A549 (cell line): ENCODE measurements around the gene PAEP. TPM values are rescaled to one million over a fixed set of nuclear protein-coding genes. Genes with fewer than 3 reads are reported as not detected.

Experiments
- ATAC-seq, 2 experiments: fragments of 200-7000 bp in 1 of 2; fragments of >200 bp in 1 of 2; cut with Nextera tagmentation in 1 of 2; cut with Tn5 transposase in 1 of 2; 3 replicates each; pipeline versions ENCODE4 v1.8.0 to v1.9.1; 2018 to 2020; ENCODE audit warnings: mild to moderate bottlenecking in 1 of 2, moderate library complexity in 1 of 2
- CTCF ChIA-PET: fragments of 300-600 bp; sonication (Branson Sonifier 250); formaldehyde crosslinking; extraction: SDS; loops from one replicate; lab custom pipeline; 2021; ENCODE audit warnings: antibody characterized with exemption, inconsistent platforms; lab: Yijun Ruan, JAX
- POLR2A ChIA-PET: fragments of 350-600 bp; formaldehyde crosslinking; extraction: SDS; loops from one replicate; lab custom pipeline; 2021; ENCODE audit warnings: antibody characterized with exemption, inconsistent platforms; lab: Yijun Ruan, JAX
- DNase-seq, 2 experiments: peaks; one replicate each; pipeline versions ENCODE4 v3.0.0 to v3.0.0-alpha.2; 2011 to 2016; ENCODE audit warnings: low read depth in 1 of 2, low spot score in 1 of 2
- FAIRE-seq: peaks from 2 replicates; lab custom pipeline; 2011; peaks lifted over from hg19 to GRCh38; lab: Jason Lieb, UNC
- H3K27ac ChIP-seq, 2 experiments: fragments of >200 bp; sonication (Bioruptor Twin); formaldehyde crosslinking; 3 replicates each; pipeline ENCODE4 v1.5.1; 2016 to 2017
- H3K4me1 ChIP-seq: fragments of >200 bp; sonication (Bioruptor Twin); formaldehyde crosslinking; 3 replicates; pipeline ENCODE4 v1.6.1; 2016
- H3K4me2 ChIP-seq: fragments of >200 bp; sonication (Bioruptor Twin); formaldehyde crosslinking; 3 replicates; pipeline ENCODE4 v1.6.1; 2016
- H3K4me3 ChIP-seq: fragments of >200 bp; sonication (Bioruptor Twin); formaldehyde crosslinking; 3 replicates; pipeline ENCODE4 v1.5.1; 2016
- H3K9me3 ChIP-seq: fragments of >200 bp; sonication (Bioruptor Twin); formaldehyde crosslinking; 3 replicates; pipeline ENCODE4 v1.6.1; 2016
- BHLHE40 ChIP-seq: IDR thresholded peaks from 2 replicates; pipeline ENCODE4 v1.6.1; 2012; ENCODE audit warnings: low read depth, low read length, inconsistent platforms
- CBX2 ChIP-seq: fragments of 200-600 bp; sonication (generic); IDR thresholded peaks from 2 replicates; pipeline ENCODE4 v1.6.1; 2016; ENCODE audit warnings: low read depth, mild to moderate bottlenecking, borderline replicate concordance
- CBX8 ChIP-seq: fragments of 200-600 bp; sonication (generic); IDR thresholded peaks from 2 replicates; pipeline ENCODE4 v1.6.1; 2016
- CEBPB ChIP-seq, 2 experiments: fragments of >200 bp in 1 of 2; sonication (Bioruptor Twin) in 1 of 2; formaldehyde crosslinking in 1 of 2; IDR thresholded peaks; 2 replicates each; pipeline ENCODE4 v1.6.1; 2012 to 2016
- CHD4 ChIP-seq: fragments of 200-600 bp; sonication (generic); IDR thresholded peaks from 2 replicates; pipeline ENCODE4 v1.6.1; 2016; ENCODE audit warnings: antibody characterized with exemption, mild to moderate bottlenecking, borderline replicate concordance
- EHMT2 ChIP-seq: fragments of 200-600 bp; sonication (generic); IDR thresholded peaks from 2 replicates; pipeline ENCODE4 v1.6.1; 2016; ENCODE audit warnings: antibody characterized with exemption, low read depth, mild to moderate bottlenecking, moderate library complexity
- ESRRA ChIP-seq: fragments of 150-350 bp; IDR thresholded peaks from 2 replicates; pipeline ENCODE4 v1.6.1; 2014; ENCODE audit warnings: mild to moderate bottlenecking, low read length, borderline replicate concordance
- FOSL2 ChIP-seq, 2 experiments: fragments of 450-650 bp in 1 of 2; fragments of >200 bp in 1 of 2; sonication (Bioruptor Twin) in 1 of 2; formaldehyde crosslinking; IDR thresholded peaks; 2 replicates each; pipeline versions ENCODE4 v1.5.0 to v1.6.1; 2016 to 2020; ENCODE audit warnings: mild to moderate bottlenecking in 1 of 2, moderate library complexity in 1 of 2
- GATA3 ChIP-seq: IDR thresholded peaks from 2 replicates; pipeline ENCODE4 v1.6.1; 2012; ENCODE audit warnings: borderline replicate concordance
- HEYL ChIP-seq: fragments of 250-450 bp; sonication (Bioruptor Pico); IDR thresholded peaks from 2 replicates; pipeline ENCODE4 v1.8.0; 2021; ENCODE audit warnings: mild to moderate bottlenecking, moderate library complexity
- HOXB13 ChIP-seq: fragments of 250-450 bp; sonication (Bioruptor Pico); IDR thresholded peaks from 2 replicates; pipeline ENCODE4 v1.5.0; 2020; ENCODE audit warnings: low read depth, mild to moderate bottlenecking, moderate library complexity
- HOXB5 ChIP-seq: fragments of 250-450 bp; sonication (Bioruptor Pico); IDR thresholded peaks from 2 replicates; pipeline ENCODE4 v1.5.0; 2020; ENCODE audit warnings: mild to moderate bottlenecking, moderate library complexity
- JUNB ChIP-seq: fragments of >200 bp; sonication (Bioruptor Twin); formaldehyde crosslinking; IDR thresholded peaks from 2 replicates; pipeline ENCODE4 v1.6.1; 2016
- KDM1A ChIP-seq: fragments of 200-600 bp; sonication (generic); IDR thresholded peaks from 2 replicates; pipeline ENCODE4 v1.6.1; 2016; ENCODE audit warnings: low read depth, mild to moderate bottlenecking
- NPAS2 ChIP-seq: fragments of 250-450 bp; sonication (Bioruptor Pico); IDR thresholded peaks from 2 replicates; pipeline ENCODE4 v1.8.0; 2022; ENCODE audit warnings: mild to moderate bottlenecking, moderate library complexity, borderline replicate concordance
- NR3C1 ChIP-seq: fragments of >200 bp; sonication (Bioruptor Twin); formaldehyde crosslinking; IDR thresholded peaks from 3 replicates; pipeline ENCODE4 v1.6.1; 2017
- SREBF2 ChIP-seq: fragments of 450-650 bp; IDR thresholded peaks from 2 replicates; pipeline ENCODE4 v1.6.1; 2014; ENCODE audit warnings: mild to moderate bottlenecking, moderate library complexity
- ZFP36 ChIP-seq: fragments of 450-650 bp; IDR thresholded peaks from 2 replicates; pipeline ENCODE4 v1.6.1; 2014; ENCODE audit warnings: borderline replicate concordance; ENCODE audit not compliant: partially characterized antibody
- ZNF302 ChIP-seq: fragments of 250-450 bp; sonication (Bioruptor Pico); IDR thresholded peaks from 2 replicates; pipeline ENCODE4 v1.9.0; 2021; ENCODE audit warnings: inconsistent platforms, mild to moderate bottlenecking, moderate library complexity
- WGBS: methylation state at CpG from one replicate; pipeline ENCODE4 v1.1.6; 2017; ENCODE audit errors: missing lambda C conversion rate; 5-methylcytosine and 5-hydroxymethylcytosine counted together
- polyA plus RNA-seq, 4 experiments: library from polyadenylated mRNA; depleted of rRNA in 3 of 4; stranded (reverse); fragments of >200 nt; fragmentation: RNase III in 1 of 4; extraction: RNeasy Plus Mini Kit Qiagen cat#74134 plus additional on column Dnase treatment in 1 of 4; gene quantifications; 2 replicates in 3 of 4; 3 replicates in 1 of 4; pipeline ENCODE4 v1.2.3, GENCODE V29; 2011 to 2017
- TF ChIP-seq, protein P1 (sequence below): fragments of 250-450 bp; sonication (Bioruptor Pico); IDR thresholded peaks from 2 replicates; pipeline ENCODE4 v1.5.0; 2021; ENCODE audit warnings: mild to moderate bottlenecking, moderate library complexity, borderline replicate concordance
- TF ChIP-seq, protein P2 (sequence below): fragments of >200 bp; sonication (Bioruptor Twin); formaldehyde crosslinking; IDR thresholded peaks from 2 replicates; pipeline ENCODE4 v1.6.1; 2016
- TF ChIP-seq, protein P3 (sequence below): fragments of 450-650 bp; IDR thresholded peaks from 2 replicates; pipeline ENCODE4 v1.6.1; 2014; ENCODE audit warnings: antibody characterized with exemption
- TF ChIP-seq, protein P4 (sequence below): fragments of 150-350 bp; IDR thresholded peaks from 2 replicates; pipeline ENCODE4 v1.6.1; 2014; ENCODE audit warnings: low read depth, mild to moderate bottlenecking, low read length
- TF ChIP-seq, protein P5 (sequence below): fragments of >200 bp; sonication (Bioruptor Twin); formaldehyde crosslinking; IDR thresholded peaks from 3 replicates; pipeline ENCODE4 v1.6.1; 2016
- TF ChIP-seq, protein P6 (sequence below): fragments of >200 bp; sonication (Bioruptor Twin); formaldehyde crosslinking; IDR thresholded peaks from 3 replicates; pipeline ENCODE4 v1.5.1; 2016

Gene PAEP
- polyA plus RNA-seq, 2 of the 4 experiments (the other 2 are of a cell fraction) = not detected

DNA sequence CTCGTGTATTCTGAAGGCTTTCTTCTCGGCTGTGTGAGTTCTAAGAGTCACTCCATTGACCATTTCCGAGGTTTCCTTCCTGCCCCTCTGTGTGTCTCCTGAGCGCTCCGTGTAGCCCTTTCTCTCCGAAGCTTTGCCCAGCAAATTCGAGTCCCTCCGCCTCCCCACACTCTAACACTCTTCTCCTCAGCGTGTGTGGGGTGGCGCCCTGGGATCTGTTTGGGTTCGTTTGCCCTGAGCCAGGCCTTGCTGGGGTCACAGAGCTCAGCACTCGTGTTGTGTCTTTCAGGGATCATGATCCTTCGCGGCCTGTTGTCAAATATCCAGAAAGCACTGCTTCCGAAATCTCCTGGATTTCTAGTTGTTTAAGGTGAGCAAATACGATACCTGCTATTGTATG is 5.6 kb upstream of the PAEP start (continued):
- no peak for TF ChIP-seq NPAS2 (CRISPR knock-in tag)
- TF ChIP-seq CEBPB (IDR thresholded peaks at IDR 0.05) = no peak
- TF ChIP-seq ZNF302 = no peak
- TF ChIP-seq, all 56 proteins: peak for 0

DNA sequence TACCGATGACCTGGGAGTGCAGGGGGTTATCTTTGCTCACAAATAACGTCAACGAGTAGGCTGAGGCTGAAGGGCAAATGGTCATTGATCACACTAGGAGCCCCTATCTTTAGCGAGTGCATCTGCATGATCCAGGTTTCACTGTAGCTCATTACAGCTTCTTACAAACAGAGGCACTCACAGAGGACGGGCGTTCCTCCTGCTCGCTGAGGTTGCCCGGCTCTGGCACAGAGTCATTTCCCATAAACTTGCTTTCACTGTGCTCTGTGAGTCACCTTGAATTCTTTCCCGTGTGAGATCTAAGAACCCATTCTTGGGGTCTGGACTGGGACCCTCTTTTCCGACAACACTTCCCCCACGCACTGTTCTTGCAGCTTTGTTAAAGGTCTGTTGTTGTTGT is 1.9 kb upstream of the PAEP start:
- POLR2A ChIA-PET = no interaction called here
- FAIRE-seq (no peak), DNase-seq (no peak), ATAC-seq (peak in 1 of 2 experiments; percentile 29; a peak in 2 of 6 replicates)
- Histone ChIP-seq H3K4me3 (no peak overlapping the region), H3K9me3 (peaks cover 18% of the 10 kb centered on the region; the same call in 2 of the 3 replicates), H3K4me1 (0 out of 3 replicates have a peak, but pooled peaks cover 2% of the 10 kb centered on the region), H3K4me2 (no peak overlapping the region), H3K27ac (no peak overlapping the region)
- 23% methylated on average over 11 of the region's 11 CpGs for WGBS
- no peak for TF ChIP-seq CBX8
- TF ChIP-seq FOSL2 (IDR thresholded peaks at IDR 0.05) = no peak
- no peak for TF ChIP-seq FOSL2 (CRISPR knock-in tag; IDR thresholded peaks at IDR 0.05)
- no peak for TF ChIP-seq CHD4
- no peak for TF ChIP-seq CBX2
- TF ChIP-seq ZFP36 = no peak
- TF ChIP-seq, protein P1, sequence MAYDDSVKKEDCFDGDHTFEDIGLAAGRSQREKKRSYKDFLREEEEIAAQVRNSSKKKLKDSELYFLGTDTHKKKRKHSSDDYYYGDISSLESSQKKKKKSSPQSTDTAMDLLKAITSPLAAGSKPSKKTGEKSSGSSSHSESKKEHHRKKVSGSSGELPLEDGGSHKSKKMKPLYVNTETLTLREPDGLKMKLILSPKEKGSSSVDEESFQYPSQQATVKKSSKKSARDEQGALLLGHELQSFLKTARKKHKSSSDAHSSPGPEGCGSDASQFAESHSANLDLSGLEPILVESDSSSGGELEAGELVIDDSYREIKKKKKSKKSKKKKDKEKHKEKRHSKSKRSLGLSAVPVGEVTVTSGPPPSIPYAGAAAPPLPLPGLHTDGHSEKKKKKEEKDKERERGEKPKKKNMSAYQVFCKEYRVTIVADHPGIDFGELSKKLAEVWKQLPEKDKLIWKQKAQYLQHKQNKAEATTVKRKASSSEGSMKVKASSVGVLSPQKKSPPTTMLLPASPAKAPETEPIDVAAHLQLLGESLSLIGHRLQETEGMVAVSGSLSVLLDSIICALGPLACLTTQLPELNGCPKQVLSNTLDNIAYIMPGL (CRISPR knock-in tag) = no peak
- TF ChIP-seq HOXB5 = no peak
- TF ChIP-seq ESRRA = no peak
- TF ChIP-seq NR3C1 = no peak
- TF ChIP-seq, protein P2, sequence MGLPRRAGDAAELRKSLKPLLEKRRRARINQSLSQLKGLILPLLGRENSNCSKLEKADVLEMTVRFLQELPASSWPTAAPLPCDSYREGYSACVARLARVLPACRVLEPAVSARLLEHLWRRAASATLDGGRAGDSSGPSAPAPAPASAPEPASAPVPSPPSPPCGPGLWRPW = no peak
- TF ChIP-seq, protein P3, sequence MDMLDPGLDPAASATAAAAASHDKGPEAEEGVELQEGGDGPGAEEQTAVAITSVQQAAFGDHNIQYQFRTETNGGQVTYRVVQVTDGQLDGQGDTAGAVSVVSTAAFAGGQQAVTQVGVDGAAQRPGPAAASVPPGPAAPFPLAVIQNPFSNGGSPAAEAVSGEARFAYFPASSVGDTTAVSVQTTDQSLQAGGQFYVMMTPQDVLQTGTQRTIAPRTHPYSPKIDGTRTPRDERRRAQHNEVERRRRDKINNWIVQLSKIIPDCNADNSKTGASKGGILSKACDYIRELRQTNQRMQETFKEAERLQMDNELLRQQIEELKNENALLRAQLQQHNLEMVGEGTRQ = no peak
- TF ChIP-seq NPAS2 (CRISPR knock-in tag) = no peak
- CTCF ChIA-PET = interaction anchor here (0.9 to 1.4 kb wide), 3 partner anchors 11 to 153 kb away, joined by 3 to 5 read pairs (median 3); no protein-coding TSS in a partner anchor

DNA sequence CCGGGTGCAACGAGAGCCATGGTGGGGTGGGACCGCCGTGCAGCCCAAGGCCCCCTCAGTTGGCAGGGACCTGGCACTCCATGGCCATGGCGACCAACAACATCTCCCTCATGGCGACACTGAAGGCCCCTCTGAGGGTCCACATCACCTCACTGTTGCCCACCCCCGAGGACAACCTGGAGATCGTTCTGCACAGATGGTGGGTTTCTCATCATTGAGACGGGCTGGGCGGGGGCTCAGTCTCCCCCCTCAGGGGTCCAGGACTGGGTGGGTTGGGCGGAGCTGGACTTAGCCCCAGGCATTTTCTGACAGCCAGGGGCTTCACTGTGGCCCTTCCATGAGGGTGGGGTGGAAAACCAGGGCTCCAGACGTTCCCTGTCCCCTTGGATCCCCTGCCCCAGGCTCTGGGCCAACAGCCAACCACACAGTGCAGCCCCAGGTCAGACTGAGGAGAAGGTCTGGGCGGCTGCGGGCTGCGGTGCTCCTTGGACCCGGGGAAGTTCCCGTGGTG is 734 bp downstream of the PAEP start:
- H3K4me2 ChIP-seq = no peak overlapping the region
- no peak for ATAC-seq
- WGBS = 36% methylated on average over 16 of the region's 17 CpGs
- DNase-seq = no peak
- H3K4me1 ChIP-seq = no peaks in the 10 kb centered on the region
- no peak for FAIRE-seq
- H3K9me3 ChIP-seq = peaks cover 18% of the 10 kb centered on the region; the same call in 2 of the 3 replicates
- H3K4me3 ChIP-seq = no peak overlapping the region
- ChIA-PET CTCF (interaction anchor here (1.1 kb wide), 1 partner anchor 11 kb away, joined by 4 read pairs; no protein-coding TSS in a partner anchor), POLR2A (no interaction called here)
- H3K27ac ChIP-seq = no peak overlapping the region
- TF ChIP-seq, protein P4, sequence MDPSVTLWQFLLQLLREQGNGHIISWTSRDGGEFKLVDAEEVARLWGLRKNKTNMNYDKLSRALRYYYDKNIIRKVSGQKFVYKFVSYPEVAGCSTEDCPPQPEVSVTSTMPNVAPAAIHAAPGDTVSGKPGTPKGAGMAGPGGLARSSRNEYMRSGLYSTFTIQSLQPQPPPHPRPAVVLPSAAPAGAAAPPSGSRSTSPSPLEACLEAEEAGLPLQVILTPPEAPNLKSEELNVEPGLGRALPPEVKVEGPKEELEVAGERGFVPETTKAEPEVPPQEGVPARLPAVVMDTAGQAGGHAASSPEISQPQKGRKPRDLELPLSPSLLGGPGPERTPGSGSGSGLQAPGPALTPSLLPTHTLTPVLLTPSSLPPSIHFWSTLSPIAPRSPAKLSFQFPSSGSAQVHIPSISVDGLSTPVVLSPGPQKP = no peak
- TF ChIP-seq GATA3 = no peak
- no peak for TF ChIP-seq FOSL2 (IDR thresholded peaks at IDR 0.05)
- no peak for TF ChIP-seq FOSL2 (CRISPR knock-in tag; IDR thresholded peaks at IDR 0.05)
- TF ChIP-seq HOXB13 (CRISPR knock-in tag) = no peak
- TF ChIP-seq, protein P5, sequence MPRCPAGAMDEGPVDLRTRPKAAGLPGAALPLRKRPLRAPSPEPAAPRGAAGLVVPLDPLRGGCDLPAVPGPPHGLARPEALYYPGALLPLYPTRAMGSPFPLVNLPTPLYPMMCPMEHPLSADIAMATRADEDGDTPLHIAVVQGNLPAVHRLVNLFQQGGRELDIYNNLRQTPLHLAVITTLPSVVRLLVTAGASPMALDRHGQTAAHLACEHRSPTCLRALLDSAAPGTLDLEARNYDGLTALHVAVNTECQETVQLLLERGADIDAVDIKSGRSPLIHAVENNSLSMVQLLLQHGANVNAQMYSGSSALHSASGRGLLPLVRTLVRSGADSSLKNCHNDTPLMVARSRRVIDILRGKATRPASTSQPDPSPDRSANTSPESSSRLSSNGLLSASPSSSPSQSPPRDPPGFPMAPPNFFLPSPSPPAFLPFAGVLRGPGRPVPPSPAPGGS = no peak
- TF ChIP-seq, protein P1 (CRISPR knock-in tag) = no peak
- TF ChIP-seq, protein P2 = no peak
- no peak for TF ChIP-seq KDM1A
- no peak for TF ChIP-seq JUNB
- no peak for TF ChIP-seq HEYL (CRISPR knock-in tag)
- TF ChIP-seq BHLHE40 = no peak
- TF ChIP-seq SREBF2 = no peak
- TF ChIP-seq, protein P6, sequence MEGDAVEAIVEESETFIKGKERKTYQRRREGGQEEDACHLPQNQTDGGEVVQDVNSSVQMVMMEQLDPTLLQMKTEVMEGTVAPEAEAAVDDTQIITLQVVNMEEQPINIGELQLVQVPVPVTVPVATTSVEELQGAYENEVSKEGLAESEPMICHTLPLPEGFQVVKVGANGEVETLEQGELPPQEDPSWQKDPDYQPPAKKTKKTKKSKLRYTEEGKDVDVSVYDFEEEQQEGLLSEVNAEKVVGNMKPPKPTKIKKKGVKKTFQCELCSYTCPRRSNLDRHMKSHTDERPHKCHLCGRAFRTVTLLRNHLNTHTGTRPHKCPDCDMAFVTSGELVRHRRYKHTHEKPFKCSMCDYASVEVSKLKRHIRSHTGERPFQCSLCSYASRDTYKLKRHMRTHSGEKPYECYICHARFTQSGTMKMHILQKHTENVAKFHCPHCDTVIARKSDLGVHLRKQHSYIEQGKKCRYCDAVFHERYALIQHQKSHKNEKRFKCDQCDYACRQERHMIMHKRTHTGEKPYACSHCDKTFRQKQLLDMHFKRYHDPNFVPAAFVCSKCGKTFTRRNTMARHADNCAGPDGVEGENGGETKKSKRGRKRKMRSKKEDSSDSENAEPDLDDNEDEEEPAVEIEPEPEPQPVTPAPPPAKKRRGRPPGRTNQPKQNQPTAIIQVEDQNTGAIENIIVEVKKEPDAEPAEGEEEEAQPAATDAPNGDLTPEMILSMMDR = no peak
- no peak for TF ChIP-seq EHMT2
